ENCODE measurements around the gene P4HA2.

The P4HA2 gene

GRCh38 chr5:132235340-132235739 lies 7.7 kb upstream of the P4HA2 start:
- Histone ChIP-seq H3K27me3 (no peaks in the 10 kb centered on the region), H4K20me1 (no peaks in the 10 kb centered on the region), H3K4me2 (no peak overlapping the region), H3K9me3 (no peaks in the 10 kb centered on the region), H3K27ac (no peak overlapping the region), H3K4me1 (peaks cover 27% of the 10 kb centered on the region), H3K4me3 (no peak overlapping the region), H3K36me3 (no peaks in the 10 kb centered on the region), H3K9ac (no peak overlapping the region)
- no peak for TF ChIP-seq Cebpa-rat (IDR thresholded peaks at IDR 0.05)

- no peak overlapping the region for H3K9ac ChIP-seq
- H3K4me2 ChIP-seq = no peak overlapping the region
- no peaks in the 10 kb centered on the region for H3K9me3 ChIP-seq
- peaks cover 34% of the 10 kb centered on the region for H3K4me1 ChIP-seq
- H3K36me3 ChIP-seq = no peaks in the 10 kb centered on the region
- H4K20me1 ChIP-seq = no peaks in the 10 kb centered on the region
- no peak overlapping the region for H3K27ac ChIP-seq
- no peak overlapping the region for H3K4me3 ChIP-seq
- H3K27me3 ChIP-seq = no peaks in the 10 kb centered on the region
- no peak for TF ChIP-seq Cebpa-rat (IDR thresholded peaks at IDR 0.05)
Observed at GRCh38 chr5:132234684-132235062, 7.0 kb upstream of the P4HA2 start.

GRCh38 chr5:132233811-132234683 lies 6.4 kb upstream of the P4HA2 start:
- Histone ChIP-seq H3K27ac (no peak overlapping the region), H3K9ac (no peak overlapping the region), H3K4me2 (no peak overlapping the region), H4K20me1 (no peaks in the 10 kb centered on the region), H3K4me1 (peaks cover 40% of the 10 kb centered on the region), H3K4me3 (no peak overlapping the region), H3K36me3 (no peaks in the 10 kb centered on the region), H3K9me3 (no peaks in the 10 kb centered on the region), H3K27me3 (no peaks in the 10 kb centered on the region)
- TF ChIP-seq Cebpa-rat (IDR thresholded peaks at IDR 0.05) = no peak

- Histone ChIP-seq H3K36me3 (no peaks in the 10 kb centered on the region), H3K4me3 (no peak overlapping the region), H3K27me3 (no peaks in the 10 kb centered on the region; the same call in 1 of the 2 replicates), H3K9ac (no peak overlapping the region), H3K27ac (no peak overlapping the region), H4K20me1 (no peaks in the 10 kb centered on the region), H3K4me1 (peaks cover 48% of the 10 kb centered on the region), H3K9me3 (no peaks in the 10 kb centered on the region), H3K4me2 (no peak overlapping the region)
- no peak for TF ChIP-seq Cebpa-rat (IDR thresholded peaks at IDR 0.05)
Observed at GRCh38 chr5:132233081-132233480, 5.4 kb upstream of the P4HA2 start.

GRCh38 chr5:132232465-132232864 lies 4.8 kb upstream of the P4HA2 start:
- Histone ChIP-seq H3K36me3 (no peaks in the 10 kb centered on the region), H3K27ac (no peak overlapping the region), H3K4me3 (no peak overlapping the region), H3K9ac (no peak overlapping the region), H3K4me1 (peaks cover 48% of the 10 kb centered on the region), H3K9me3 (no peaks in the 10 kb centered on the region), H3K27me3 (no peaks in the 10 kb centered on the region; the same call in 1 of the 2 replicates), H4K20me1 (no peaks in the 10 kb centered on the region), H3K4me2 (no peak overlapping the region)
- no peak for TF ChIP-seq Cebpa-rat (IDR thresholded peaks at IDR 0.05)

GRCh38 chr5:132230871-132231270 lies 3.2 kb upstream of the P4HA2 start:
- Histone ChIP-seq H3K9me3 (no peaks in the 10 kb centered on the region), H3K27me3 (peaks cover 8% of the 10 kb centered on the region; the same call in 1 of the 2 replicates), H3K9ac (no peak overlapping the region), H4K20me1 (no peaks in the 10 kb centered on the region), H3K4me3 (no peak overlapping the region), H3K36me3 (no peaks in the 10 kb centered on the region), H3K4me1 (peaks cover 56% of the 10 kb centered on the region), H3K27ac (no peak overlapping the region), H3K4me2 (peak overlapping the region; percentile 99)
- no peak for TF ChIP-seq Cebpa-rat (IDR thresholded peaks at IDR 0.05)

- H3K4me2 ChIP-seq = peak overlapping the region; percentile 99
- no peak overlapping the region for H3K9ac ChIP-seq
- H3K27ac ChIP-seq = peak overlapping the region; percentile 54
- no peak overlapping the region for H3K4me3 ChIP-seq
- TF ChIP-seq Cebpa-rat (IDR thresholded peaks at IDR 0.05) = no peak
- H3K27me3 ChIP-seq = peaks cover 8% of the 10 kb centered on the region; the same call in 1 of the 2 replicates
- peaks cover 69% of the 10 kb centered on the region for H3K4me1 ChIP-seq
- H3K9me3 ChIP-seq = no peaks in the 10 kb centered on the region
- H3K36me3 ChIP-seq = no peaks in the 10 kb centered on the region
- H4K20me1 ChIP-seq = no peaks in the 10 kb centered on the region
Observed at GRCh38 chr5:132229236-132229635, 1.6 kb upstream of the P4HA2 start.

- peak overlapping the region; percentile 85 for H3K4me3 ChIP-seq
- no peaks in the 10 kb centered on the region for H4K20me1 ChIP-seq
- H3K4me2 ChIP-seq = peak overlapping the region; percentile 99
- H3K4me1 ChIP-seq = peaks cover 77% of the 10 kb centered on the region
- TF ChIP-seq Cebpa-rat (IDR thresholded peaks at IDR 0.05) = no peak
- H3K27ac ChIP-seq = peak overlapping the region; percentile 82
- peaks cover 8% of the 10 kb centered on the region; the same call in 1 of the 2 replicates for H3K27me3 ChIP-seq
- peak overlapping the region; percentile 81 for H3K9ac ChIP-seq
- H3K9me3 ChIP-seq = no peaks in the 10 kb centered on the region
- H3K36me3 ChIP-seq = 0 out of 2 replicates have a peak, but pooled peaks cover 3% of the 10 kb centered on the region
Observed at GRCh38 chr5:132228241-132229035, 785 bp upstream of the P4HA2 start.

- TF ChIP-seq Cebpa-rat (IDR thresholded peaks at IDR 0.05) = no peak
- peak overlapping the region; percentile 85 for H3K4me3 ChIP-seq
- peak overlapping the region; percentile 99 for H3K4me2 ChIP-seq
- H3K27me3 ChIP-seq = peaks cover 8% of the 10 kb centered on the region; the same call in 1 of the 2 replicates
- H3K9ac ChIP-seq = peak overlapping the region; percentile 81
- H3K9me3 ChIP-seq = no peaks in the 10 kb centered on the region
- H3K36me3 ChIP-seq = 0 out of 2 replicates have a peak, but pooled peaks cover 3% of the 10 kb centered on the region
- H3K27ac ChIP-seq = peak overlapping the region; percentile 82
- H3K4me1 ChIP-seq = peaks cover 90% of the 10 kb centered on the region
- H4K20me1 ChIP-seq = peaks cover 6% of the 10 kb centered on the region; the same call in 1 of the 2 replicates
Observed at GRCh38 chr5:132227235-132227484, 493 bp downstream of the P4HA2 start.

Measured in BLaER1 (cell line).